CD4-positive, alpha-beta T cell treated with Interleukin-6 for 4 hours (primary cell): ENCODE results near the gene DNAJC5.
"Not testable (repeated sequence)": the region's sequence is repeated elsewhere in the genome, so short reads cannot be mapped to it uniquely, and the experiment has no call there.

ENCODE experiments used
- DNase-seq: peaks from one replicate; pipeline ENCODE4 v3.0.0-alpha.2; 2020; ENCODE audit warnings: mixed read lengths

The DNAJC5 gene

GRCh38 chr20:63969838-63970713 lies 75.2 kb downstream of the DNAJC5 start, which contains the start of gene ZNF512B:
Gene ZNF512B, minus strand, starts transcription at chr20:63969930. Its CDS starts 1,980 bp downstream, at chr20:63967950.
- DNase-seq, result peak; percentile 82

DNA sequence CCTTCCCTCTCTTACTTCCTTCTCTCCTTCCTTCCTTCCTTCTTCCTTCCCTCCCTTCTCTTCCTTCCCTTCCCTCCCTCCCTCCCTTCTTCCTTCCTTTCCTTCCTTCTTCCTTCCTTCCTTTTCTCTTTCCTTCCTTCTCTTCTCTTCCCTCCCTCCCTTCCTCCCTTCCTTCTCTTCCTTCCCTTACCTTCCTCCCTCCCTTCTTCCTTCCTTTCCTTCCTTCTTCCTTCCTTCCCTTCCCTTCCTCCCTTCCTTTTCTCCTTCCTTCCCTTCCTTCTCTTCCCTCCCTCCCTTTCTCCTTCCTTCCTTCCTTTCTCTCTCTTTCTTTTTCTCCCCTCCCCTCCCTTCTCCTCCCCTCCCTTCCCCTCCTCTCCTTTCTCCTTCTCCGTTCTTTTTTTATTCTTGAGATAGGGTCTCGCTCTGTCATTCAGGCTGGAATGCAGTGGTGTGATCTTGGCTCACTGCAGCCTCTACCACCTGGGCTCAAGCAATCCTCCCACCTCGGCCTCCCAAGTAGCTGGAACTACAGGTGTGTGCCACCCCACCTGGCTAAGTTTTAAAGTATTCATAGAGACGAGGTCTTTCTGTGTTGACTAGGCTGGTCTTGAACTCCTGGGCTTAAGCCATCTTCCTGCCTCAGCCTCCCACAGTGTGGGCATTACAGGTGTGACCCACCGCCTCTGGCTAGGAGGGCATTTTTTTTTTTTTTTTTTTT lies 75.9 kb downstream of the DNAJC5 start:
- no peak for DNase-seq

DNA sequence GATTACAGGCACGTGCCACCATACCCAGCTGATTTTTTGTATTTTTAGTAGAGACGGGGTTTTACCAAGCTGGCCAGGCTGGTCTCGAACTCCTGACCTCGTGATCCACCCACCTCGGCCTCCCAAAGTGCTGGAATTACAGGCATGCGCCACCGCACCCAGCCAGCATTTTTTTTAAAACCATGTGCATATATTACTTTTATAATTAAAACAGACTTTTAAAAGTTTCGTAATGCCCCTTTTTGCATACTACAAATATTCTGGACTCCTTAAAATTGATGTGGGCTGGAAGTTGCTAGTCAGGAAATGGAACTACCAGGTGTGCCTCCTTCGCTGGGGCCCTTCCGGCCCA lies 77.0 kb downstream of the DNAJC5 start:
- not testable (repeated sequence) for DNase-seq

GRCh38 chr20:63972312-63973159 lies 77.6 kb downstream of the DNAJC5 start:
- DNase-seq, result no peak

- no peak for DNase-seq
Observed at GRCh38 chr20:63973160-63973479, 78.2 kb downstream of the DNAJC5 start.

DNA sequence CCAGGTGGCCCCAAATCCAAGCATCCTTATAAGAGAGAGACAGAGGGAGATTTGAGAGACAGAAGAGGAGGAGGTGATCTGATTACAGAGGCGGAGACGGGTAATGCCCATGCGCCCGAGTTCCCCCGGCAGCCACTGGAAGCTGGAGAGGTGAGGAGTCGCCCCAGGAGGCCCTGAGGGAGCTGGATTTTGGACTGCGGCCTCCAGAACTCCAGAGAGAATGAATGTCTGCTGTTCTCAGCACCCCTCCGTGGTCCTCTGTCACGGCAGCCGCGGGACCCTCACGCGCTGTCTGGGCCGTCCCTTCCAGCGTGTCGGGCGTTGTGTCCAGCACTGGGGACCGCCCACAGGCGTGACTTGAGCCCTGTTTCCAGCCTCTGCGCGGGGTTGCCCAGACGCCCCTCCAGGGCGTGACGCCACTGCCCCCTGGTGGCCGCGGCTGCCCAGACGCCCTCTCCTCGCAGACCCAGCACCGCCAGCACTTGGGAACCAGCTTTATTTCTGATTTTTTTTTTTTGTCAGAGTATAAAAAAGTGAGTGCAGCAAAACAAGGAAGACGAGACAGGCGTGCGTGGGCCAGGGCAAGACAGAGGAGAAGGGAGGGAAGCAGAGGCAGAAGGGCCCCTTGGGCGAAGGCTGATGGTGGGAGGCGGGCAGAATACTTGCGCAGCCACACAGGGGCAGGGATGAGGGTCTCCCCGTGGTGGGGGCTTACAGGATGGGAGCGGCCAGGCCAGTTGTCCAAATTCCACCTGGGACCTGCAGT lies 78.9 kb downstream of the DNAJC5 start:
- DNase-seq, result peak; percentile 84

DNA sequence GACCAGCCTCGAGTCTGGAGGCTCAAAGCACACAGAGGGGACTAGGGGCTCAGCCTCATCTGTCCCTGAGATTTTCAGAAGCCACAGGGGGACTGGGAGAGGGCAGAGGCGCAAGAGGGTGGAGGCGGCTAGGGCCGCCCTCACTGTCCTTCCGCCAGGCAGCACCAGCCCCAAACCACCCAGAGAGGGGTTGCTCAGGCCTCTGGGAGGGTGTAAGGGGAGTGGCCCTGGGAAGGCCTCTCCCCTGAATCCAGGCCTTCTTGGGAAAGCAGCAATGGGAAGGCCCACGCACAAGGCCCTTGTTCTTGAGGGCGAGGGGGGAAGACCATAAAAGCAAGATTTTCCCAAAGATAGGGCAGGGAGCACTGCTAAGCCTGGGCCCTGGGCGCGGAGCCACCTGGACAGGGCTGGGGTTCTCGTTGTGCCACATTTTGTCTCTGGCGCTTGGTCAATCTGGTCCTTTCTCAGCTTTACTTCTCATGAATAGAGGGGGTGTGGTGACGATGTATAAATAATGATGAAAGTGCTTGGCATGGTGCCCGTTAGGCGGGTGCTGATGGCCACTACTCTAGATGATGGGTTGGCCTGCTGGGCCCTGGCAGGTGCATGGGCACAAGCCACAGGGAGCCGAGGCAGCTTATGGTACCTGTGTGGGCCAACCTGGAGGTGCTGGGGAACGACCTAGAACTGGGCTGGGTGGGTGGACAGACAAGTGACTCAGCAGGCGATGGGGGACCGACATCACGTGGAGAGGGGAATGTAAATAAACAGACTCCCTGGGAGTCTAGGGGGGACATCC lies 79.7 kb downstream of the DNAJC5 start:
- DNase-seq, result no peak

DNA sequence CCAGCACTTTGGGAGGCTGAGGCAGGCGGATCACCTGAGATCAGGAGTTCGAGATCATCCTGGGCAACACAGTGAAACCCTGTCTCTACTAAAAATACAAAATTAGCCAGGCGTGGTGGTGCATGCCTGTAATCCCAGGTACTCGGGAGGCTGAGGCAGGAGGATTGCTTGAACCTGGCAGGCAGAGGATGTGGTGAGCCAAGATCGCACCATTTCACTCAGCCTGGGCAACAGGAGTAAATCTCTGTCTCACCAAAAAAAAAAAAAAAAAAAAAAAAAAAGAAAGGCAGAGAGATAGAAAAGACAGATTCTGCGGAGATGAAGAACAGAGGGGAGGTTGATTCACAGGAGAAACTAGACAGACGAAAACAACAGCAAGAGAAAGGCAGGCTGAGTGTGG lies 81.6 kb downstream of the DNAJC5 start:
- not testable (repeated sequence) for DNase-seq

- no peak for DNase-seq
Observed at GRCh38 chr20:63976980-63977738, 82.2 kb downstream of the DNAJC5 start.

DNA sequence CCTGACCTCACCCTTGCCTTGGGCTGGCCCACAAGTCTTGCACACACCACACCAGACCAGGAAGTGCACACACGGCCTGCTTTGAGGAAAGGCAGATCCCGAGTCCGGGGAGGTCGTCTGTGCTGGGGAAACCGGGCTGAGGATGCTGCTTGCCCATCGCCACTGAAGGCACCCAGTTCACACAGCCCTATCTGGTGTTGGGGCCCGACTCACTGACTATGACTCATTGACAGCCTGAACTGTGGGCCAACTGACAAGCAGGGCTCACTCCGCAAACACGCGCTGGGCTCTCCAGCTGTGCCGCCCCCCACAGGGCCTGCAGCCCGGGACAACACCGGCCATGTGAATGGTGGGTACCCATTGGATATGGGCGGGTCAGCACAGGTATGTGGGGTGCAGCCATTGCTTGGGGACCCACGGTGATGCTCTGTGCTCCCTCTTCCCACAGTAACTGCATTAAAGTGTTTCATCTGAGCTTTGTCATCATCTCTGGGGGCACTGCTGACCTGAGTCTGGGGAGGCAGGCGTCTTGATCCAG lies 82.9 kb downstream of the DNAJC5 start:
- peak; percentile 71 for DNase-seq

GRCh38 chr20:63978319-63979228 lies 83.6 kb downstream of the DNAJC5 start:
- DNase-seq, result peak; percentile 64

GRCh38 chr20:63979229-63979556 lies 84.3 kb downstream of the DNAJC5 start:
- DNase-seq, result peak; percentile 15

DNA sequence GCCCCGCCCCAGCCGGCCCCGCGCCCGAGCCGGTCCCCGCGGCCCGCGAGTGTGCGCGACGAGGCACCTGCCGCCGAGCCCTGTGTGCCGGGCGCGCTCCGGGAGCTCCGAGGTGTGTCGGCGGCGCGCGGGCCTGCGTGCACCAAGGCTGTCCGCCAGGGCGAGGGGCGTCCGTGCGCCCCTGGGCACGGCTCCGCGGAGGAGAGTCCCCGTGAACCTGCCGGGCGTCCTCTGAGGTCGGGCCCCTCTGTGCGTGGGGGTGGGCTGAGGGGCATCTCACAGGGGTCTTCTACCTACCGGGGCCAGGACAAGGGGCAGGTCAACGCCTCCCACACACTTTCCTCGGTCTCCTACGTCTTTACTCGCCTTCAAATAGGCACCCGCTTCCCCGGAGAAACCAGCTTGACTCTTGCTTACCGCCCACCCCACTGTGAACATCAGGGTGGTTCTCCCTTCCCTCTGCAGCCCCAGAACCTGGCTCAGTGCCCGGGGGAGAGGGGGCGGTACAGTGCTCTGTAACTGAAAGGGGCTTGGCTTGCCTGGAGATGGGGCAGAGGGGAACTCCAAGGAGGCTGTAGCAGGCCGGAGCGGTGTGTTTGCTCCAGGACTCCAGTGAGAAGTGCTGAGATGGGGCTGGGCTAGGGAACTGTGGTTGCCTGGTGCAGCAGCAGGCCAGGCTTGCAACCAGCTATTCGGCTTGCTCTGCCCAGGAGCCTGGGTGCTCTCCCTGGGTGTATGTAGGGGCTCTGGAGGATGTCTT lies 84.8 kb downstream of the DNAJC5 start, which contains the start of gene SAMD10:
Gene SAMD10, minus strand, starts transcription at position 86 of the 760 bp plus-strand sequence. CDS start 175 bp downstream, outside the sequence.
- DNase-seq, result peak; percentile 72

DNA sequence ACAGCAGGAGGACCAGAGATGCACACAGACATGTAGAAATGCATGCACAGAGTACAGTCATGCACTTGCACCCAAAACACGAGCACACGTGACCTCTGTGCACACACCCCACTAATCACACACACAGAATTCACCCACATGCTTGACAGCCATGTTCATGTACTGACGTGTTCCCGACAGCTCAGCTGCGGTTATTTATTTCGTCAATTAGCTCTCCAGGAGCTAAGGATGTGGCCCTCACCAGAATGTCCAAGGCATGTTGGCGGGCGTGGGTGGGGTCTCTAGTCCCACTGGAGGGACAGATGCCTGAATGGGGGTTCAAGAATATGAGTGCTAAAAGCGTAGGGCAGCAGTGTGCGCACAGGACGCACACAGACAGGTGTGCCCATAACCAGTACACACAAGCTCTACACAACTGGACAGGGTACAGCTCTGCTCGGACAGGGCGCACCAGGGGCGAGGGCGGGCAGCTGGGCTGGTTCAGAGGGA lies 85.4 kb downstream of the DNAJC5 start:
- DNase-seq, result peak; percentile 36

- peak; percentile 97 for DNase-seq
Observed at GRCh38 chr20:63980806-63981728, 86.1 kb downstream of the DNAJC5 start, which contains the start of gene PRPF6. Gene PRPF6, plus strand, starts transcription at chr20:63981132. Its CDS starts 114 bp downstream, at chr20:63981246.

DNA sequence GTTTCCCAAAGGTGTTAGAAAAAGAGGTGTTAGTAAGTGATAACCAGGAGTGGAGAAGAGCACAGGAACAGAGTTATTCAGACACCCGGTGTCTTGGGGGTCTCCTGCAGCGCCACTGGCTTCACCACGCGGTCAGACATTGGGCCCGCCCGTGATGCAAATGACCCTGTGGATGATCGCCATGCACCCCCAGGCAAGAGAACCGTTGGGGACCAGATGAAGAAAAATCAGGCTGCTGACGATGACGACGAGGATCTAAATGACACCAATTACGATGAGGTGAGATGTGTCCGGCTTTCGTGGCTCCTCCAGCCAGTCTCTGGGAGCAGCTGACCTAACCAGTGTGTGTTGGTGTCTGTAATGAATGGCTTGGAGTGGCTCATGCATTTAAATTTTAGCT lies 88.0 kb downstream of the DNAJC5 start:
- no peak for DNase-seq
